DMS114 treated with DMSO at 0.1 percent for 48 hours (cell line): ENCODE results near the gene VPS36.
"Not testable (repeated sequence)": the region's sequence is repeated elsewhere in the genome, so short reads cannot be mapped to it uniquely, and the experiment has no call there.

Experiments used
- DNase-seq: peaks from one replicate; lab custom pipeline; 2025; ENCODE audit not compliant: unreplicated experiment; lab: John Stamatoyannopoulos, UW

VPS36 gene

GRCh38 chr13:52378312-52378711, 72.1 kb downstream of the VPS36 start:
- no peak for DNase-seq

- no peak for DNase-seq
Observed at GRCh38 chr13:52377898-52378297, 72.5 kb downstream of the VPS36 start.

- DNase-seq: no peak
Observed at GRCh38 chr13:52374873-52375411, 75.5 kb downstream of the VPS36 start.

GRCh38 chr13:52374389-52374788, 76.0 kb downstream of the VPS36 start:
- DNase-seq: no peak

GRCh38 chr13:52373277-52373676, 77.2 kb downstream of the VPS36 start:
- not testable (repeated sequence) for DNase-seq

- no peak for DNase-seq
Observed at GRCh38 chr13:52371736-52372247, 78.6 kb downstream of the VPS36 start.

DNA sequence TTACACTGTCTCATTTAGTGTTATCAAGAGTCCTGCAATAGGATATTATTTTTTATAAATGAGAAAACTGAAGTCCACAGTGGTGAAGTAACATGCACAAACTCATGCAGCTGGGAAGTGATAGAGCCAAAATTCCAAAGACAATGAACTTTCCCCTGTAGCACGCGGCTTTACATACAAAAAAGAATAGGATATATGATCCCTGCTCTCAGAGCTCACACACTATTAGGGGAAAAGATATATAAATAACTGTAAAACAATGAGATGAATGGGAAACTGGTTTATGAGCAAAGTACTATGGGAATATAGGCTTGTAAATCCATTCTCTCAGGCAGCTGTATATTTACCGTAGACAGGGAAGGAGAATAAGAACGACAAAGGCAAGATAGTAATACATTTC, 84.1 kb downstream of the VPS36 start:
- no peak for DNase-seq
